ENCODE data around the gene SPATA18. TPM values are rescaled to one million over a fixed set of nuclear protein-coding genes. Genes with fewer than 3 reads are reported as not detected.

SPATA18 gene
- total RNA-seq, 4 donors from 2014 or later: 1.4 to 9.2 (median 2.0) TPM

DNA sequence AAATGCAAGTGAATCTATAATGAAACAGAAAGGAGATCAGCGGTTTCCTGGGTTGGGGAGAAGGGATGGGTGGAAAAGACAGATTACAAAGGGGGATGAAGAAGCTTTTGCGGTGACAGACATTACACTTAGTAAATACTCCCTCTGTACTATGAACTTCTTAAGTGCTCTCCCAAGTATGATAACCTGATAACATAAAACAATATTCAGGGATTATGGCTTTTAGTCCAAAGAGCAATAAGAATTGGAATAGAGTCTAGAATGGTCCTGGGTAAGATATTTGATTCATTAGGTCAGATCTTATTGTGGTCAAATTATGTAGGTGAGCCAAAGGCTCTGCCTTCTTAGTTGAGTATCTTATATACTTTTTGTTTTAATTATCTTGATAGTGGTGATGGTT is 40.1 kb upstream of the SPATA18 start:
- Histone ChIP-seq H3K9me3 (no peaks in the 10 kb centered on the region), H3K27me3 (no peaks in the 10 kb centered on the region), H3K4me3 (replicated peaks in 1 of 3) (no peak overlapping the region), H3K36me3 (no peaks in the 10 kb centered on the region), H3K4me1 (no peaks in the 10 kb centered on the region), H3K27ac (no peak overlapping the region)
- intact Hi-C loops (cut with DNase I): no loop called here
- no peak for TF ChIP-seq POLR2A (IDR thresholded peaks at IDR 0.05)
- TF ChIP-seq, protein P1, sequence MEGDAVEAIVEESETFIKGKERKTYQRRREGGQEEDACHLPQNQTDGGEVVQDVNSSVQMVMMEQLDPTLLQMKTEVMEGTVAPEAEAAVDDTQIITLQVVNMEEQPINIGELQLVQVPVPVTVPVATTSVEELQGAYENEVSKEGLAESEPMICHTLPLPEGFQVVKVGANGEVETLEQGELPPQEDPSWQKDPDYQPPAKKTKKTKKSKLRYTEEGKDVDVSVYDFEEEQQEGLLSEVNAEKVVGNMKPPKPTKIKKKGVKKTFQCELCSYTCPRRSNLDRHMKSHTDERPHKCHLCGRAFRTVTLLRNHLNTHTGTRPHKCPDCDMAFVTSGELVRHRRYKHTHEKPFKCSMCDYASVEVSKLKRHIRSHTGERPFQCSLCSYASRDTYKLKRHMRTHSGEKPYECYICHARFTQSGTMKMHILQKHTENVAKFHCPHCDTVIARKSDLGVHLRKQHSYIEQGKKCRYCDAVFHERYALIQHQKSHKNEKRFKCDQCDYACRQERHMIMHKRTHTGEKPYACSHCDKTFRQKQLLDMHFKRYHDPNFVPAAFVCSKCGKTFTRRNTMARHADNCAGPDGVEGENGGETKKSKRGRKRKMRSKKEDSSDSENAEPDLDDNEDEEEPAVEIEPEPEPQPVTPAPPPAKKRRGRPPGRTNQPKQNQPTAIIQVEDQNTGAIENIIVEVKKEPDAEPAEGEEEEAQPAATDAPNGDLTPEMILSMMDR (IDR thresholded peaks at IDR 0.05): no peak
- no peak for DNase-seq
- 94 to 98% methylated on average over 2 of the region's 2 CpGs for WGBS, 2 donors

GRCh38 chr4:52012651-52013050 is 38.5 kb upstream of the SPATA18 start:
- no peak for DNase-seq
- WGBS, 2 donors: 93 to 94% methylated on average over 1 of the region's 1 CpG
- TF ChIP-seq, protein P1 (IDR thresholded peaks at IDR 0.05): no peak
- no peak for TF ChIP-seq POLR2A (IDR thresholded peaks at IDR 0.05)
- H3K27me3 ChIP-seq: no peaks in the 10 kb centered on the region
- H3K4me3 ChIP-seq (replicated peaks in 1 of 3): no peak overlapping the region
- intact Hi-C loops (cut with DNase I): no loop called here
- no peaks in the 10 kb centered on the region for H3K4me1 ChIP-seq
- no peaks in the 10 kb centered on the region for H3K36me3 ChIP-seq
- H3K9me3 ChIP-seq: no peaks in the 10 kb centered on the region
- H3K27ac ChIP-seq: no peak overlapping the region

DNA sequence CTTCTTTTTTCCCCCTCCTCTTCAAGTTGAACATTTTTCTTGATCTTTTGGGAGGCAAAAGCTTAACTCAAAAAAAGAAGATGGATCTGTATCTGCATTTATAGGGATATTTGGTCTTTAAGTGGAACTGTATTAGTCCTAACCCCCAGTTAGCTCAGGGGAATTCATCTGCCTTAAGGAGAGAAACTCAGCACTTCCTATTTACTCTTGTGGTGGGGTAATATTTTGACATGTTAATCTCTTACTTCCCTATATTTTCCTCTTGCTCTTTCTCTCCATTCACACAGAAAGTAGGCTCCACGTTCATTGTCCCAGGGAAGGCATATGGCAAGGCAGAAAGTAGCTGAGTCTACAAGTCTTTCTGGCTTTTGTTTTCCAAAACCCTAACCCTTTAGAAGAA is 36.2 kb upstream of the SPATA18 start:
- Histone ChIP-seq H3K4me3 (replicated peaks in 1 of 3) (no peak overlapping the region), H3K36me3 (no peaks in the 10 kb centered on the region), H3K27ac (no peak overlapping the region), H3K9me3 (no peaks in the 10 kb centered on the region), H3K4me1 (no peaks in the 10 kb centered on the region), H3K27me3 (no peaks in the 10 kb centered on the region)
- no peak for DNase-seq
- no peak for TF ChIP-seq POLR2A (IDR thresholded peaks at IDR 0.05)
- TF ChIP-seq, protein P1 (IDR thresholded peaks at IDR 0.05): no peak
- 66 to 74% methylated on average over 1 of the region's 1 CpG for WGBS, 2 donors
- intact Hi-C loops (cut with DNase I): no loop called here

- Histone ChIP-seq H3K4me3 (replicated peaks in 1 of 3) (no peak overlapping the region), H3K9me3 (no peaks in the 10 kb centered on the region), H3K36me3 (no peaks in the 10 kb centered on the region), H3K4me1 (no peaks in the 10 kb centered on the region), H3K27me3 (no peaks in the 10 kb centered on the region), H3K27ac (no peak overlapping the region)
- no peak for DNase-seq
- WGBS, 2 donors: 78 to 82% methylated on average over 7 of the region's 7 CpGs
- TF ChIP-seq, protein P1 (IDR thresholded peaks at IDR 0.05): no peak
- no peak for TF ChIP-seq POLR2A (IDR thresholded peaks at IDR 0.05)
- intact Hi-C loops (cut with DNase I): no loop called here
Measured at GRCh38 chr4:52015366-52015765, 35.7 kb upstream of the SPATA18 start.

DNA sequence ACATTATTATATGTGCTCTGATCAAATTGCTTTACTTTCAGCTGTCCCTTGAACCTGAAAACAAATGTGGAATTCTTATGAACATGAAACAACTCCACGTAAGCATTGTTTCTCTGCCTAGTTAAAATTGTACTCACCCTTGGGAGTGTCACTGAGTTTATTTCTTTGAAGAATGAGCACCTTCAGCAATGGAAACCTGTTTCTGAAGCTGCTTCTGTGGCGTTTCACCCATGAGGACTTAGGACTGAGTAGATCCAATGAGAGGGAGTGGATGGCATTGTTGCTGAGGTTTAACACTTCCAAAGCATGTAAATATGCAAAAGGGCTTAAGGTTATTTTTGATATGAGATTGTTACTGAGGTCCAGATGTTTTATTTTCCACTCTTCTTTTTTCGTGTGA is 34.1 kb upstream of the SPATA18 start:
- 84 to 87% methylated on average over 3 of the region's 3 CpGs for WGBS, 2 donors
- no peak for DNase-seq
- H3K4me3 ChIP-seq (replicated peaks in 1 of 3): no peak overlapping the region
- no peaks in the 10 kb centered on the region for H3K4me1 ChIP-seq
- no peaks in the 10 kb centered on the region for H3K36me3 ChIP-seq
- intact Hi-C loops (cut with DNase I): no loop called here
- H3K9me3 ChIP-seq: no peaks in the 10 kb centered on the region
- no peaks in the 10 kb centered on the region for H3K27me3 ChIP-seq
- TF ChIP-seq POLR2A (IDR thresholded peaks at IDR 0.05): no peak
- TF ChIP-seq, protein P1 (IDR thresholded peaks at IDR 0.05): no peak
- H3K27ac ChIP-seq: no peak overlapping the region

Measured in thyroid gland (tissue), 4 donors.